ENCODE data around the gene STK35.

STK35 gene

DNA sequence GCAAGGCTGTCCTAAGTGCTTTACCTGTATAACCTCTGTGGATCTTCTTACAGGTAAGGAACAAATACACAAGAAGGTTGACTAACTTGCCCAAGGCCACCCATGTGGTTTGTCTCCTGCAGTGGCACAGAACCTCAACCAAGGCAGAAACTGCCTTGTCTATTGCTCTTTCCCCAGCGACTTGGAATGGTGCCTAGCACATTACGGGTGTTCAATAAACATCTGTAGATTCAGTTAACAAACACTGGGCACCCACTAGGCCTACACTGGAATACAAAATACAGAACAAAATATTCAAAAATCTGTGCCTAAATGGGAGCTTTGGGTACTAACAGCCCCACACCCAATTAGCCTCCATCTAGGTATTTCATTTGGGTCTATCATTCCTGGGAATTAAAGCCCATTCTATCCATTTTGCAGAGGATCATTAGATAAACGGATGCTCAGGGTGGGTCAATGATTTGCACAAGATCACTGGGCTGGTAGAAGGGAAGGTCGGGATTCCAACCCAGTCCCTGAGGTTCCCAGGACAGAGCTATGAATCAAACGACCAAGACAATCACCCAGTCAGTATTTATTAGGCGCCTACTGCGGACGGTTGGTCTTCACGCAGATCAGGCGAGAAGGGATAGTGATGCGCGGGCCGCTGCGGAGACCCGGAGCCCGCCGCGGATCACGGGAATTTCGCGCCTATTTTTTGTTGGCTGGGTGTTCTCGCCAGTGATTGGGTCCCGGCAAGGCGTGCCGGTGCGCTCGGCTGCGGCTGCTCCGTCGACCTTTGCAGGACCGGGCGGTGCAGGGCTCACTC is at the start of gene STK35:
STK35 (plus strand) TSS at position 771 of the 808 bp plus-strand sequence. CDS start 55 bp downstream, outside the sequence.
- DNase-seq: peak; percentile 73 to 74

DNA sequence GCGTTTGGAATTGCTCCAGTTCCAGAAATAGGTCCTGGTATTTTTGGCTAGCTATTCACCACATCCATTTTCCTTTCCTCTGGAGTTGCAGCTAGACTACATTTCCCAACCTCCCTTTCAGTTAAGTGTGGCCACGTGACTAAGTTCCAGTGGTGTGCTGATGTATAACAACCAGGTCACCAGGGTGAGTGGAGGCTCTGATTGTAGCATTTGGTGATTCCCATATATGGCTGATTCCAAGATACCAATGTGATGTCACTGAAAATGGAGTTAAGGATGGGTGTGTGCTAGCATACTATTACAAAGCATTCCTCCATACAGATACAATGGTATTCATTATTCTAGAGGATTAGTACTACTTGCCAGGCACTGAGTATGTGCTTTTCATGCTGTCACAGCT is 49.7 kb upstream of the STK35 start:
- DNase-seq: no peak

GRCh38 chr20:2052741-2053140 is 48.9 kb upstream of the STK35 start:
- no peak for DNase-seq

- DNase-seq: no peak
Measured at GRCh38 chr20:2053615-2054014, 48.0 kb upstream of the STK35 start.

DNA sequence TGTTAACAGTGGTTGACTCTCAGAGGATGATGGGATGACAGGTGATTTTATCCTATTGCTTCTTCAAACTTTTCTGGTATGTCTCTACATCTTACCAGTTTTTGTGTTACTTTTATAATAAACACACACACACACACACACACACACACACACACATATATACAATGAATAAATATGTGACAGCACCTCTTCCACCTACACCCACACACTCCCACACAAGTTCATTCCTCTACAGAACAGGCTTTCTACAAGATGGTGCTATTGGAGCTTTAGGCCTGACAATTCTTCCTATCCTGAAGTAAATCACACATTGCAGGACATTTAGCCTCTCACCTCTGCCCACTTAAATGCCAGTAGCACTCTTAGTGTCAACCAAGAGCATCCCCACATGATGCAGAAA is 46.7 kb upstream of the STK35 start:
- no peak for DNase-seq

GRCh38 chr20:2059411-2059810 is 42.2 kb upstream of the STK35 start:
- DNase-seq: no peak

DNA sequence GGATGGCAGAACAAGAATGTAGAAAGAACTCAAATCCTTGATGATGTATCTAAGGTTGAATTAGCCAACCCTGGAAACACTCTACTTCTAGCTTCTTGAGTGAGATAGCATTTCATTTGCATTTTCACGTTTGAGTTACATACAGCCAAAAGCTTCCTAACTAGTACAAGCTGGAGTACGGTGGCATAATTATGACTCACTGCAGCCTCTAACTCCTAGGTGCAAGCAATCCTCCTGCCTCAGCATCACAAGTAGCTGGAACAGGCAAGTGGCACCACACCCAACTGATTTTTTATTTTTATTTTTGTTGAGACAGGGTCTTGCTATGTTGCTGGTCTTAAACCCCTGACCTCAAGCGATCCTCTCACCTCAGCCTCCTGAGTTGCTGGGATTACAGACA is 36.5 kb upstream of the STK35 start:
- no peak for DNase-seq

GRCh38 chr20:2066461-2067122 is 35.0 kb upstream of the STK35 start:
- no peak for DNase-seq

DNA sequence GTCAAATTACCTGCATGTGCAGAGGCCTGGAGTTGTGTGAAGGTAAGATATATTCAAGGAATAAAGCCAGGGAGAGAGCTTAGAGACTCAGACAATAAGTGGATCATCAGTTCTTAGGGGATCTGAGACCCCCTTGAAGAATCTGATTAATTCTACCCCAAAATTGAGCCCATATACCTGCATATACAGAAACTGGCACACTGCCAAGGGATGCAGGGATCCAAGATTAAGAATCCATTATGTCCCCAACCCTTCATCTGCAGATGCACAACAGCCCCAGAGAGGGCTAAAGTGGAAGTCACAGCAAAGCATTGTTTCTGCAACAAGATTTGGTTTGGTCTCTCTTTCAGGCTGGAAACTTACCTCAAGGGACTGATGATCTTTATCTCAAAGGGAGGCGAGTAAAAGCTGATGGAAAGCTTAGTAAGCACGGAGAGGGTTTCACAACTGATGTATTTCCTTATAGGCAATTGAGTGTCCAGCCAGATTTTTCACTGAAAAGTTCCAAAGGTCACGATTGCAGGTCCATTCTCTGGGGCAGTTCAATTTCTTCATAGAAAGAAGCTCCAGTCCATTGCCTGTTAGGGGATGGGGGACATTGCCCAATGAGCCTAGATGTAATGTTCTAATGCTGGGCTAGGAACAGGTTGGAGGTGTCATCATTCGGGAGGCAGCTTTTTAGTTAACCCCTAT is 20.9 kb upstream of the STK35 start:
- no peak for DNase-seq

DNA sequence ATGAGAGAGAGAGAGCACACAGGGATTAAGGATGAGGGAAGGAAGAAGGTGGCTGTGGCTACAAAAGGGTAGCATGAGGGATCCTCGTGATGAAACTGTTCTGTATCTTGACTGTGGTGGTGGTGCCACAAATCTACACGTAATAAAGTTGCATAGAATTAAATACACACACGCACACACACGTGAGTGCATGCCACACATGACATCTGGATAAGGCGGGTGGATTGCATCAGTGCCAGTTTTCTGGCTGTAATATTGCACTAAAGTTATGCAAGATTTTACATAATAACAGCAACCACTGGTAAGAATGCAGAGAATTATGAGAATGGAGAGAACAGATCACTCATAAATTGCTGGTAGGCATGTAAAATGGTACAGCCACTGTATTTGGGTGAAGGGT is 16.9 kb upstream of the STK35 start:
- DNase-seq: no peak

DNA sequence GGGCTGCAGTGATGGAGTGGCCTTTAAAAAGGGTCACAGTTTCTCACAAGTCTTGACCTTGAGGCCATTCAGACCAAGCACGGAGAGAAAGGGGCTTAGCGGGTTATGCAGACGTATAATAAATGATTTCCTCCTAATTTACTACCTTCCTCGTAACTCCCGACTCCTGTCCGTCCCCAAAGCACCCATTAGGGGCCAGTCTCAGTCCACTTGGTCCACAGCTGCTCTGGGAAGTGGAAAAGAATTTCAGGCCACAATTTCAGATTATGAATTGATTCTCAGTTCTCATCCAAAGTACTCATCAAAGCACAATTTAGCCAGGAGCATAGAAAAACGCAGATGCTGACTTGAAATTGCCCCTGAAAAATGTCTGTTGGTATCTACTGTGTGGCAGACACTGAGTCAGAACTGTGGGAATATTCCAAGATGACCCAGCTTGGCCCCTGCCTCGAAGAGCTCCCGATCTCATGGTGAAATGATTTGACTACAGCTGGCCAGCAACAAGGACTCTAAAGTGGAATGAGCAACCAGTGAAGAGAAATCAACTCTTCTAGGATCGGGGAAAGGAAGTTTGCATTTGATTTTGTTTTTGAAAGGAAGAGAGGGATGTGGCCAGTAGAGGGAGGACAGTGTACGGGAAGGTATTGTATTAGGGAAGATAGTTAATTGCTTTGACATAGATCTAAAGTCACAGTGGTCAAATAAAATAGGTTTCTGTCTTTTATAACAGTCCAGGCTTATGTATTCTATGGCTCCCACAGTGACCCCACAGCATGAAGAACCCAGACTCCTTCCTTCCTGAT is 15.2 kb upstream of the STK35 start:
- DNase-seq: no peak

DNA sequence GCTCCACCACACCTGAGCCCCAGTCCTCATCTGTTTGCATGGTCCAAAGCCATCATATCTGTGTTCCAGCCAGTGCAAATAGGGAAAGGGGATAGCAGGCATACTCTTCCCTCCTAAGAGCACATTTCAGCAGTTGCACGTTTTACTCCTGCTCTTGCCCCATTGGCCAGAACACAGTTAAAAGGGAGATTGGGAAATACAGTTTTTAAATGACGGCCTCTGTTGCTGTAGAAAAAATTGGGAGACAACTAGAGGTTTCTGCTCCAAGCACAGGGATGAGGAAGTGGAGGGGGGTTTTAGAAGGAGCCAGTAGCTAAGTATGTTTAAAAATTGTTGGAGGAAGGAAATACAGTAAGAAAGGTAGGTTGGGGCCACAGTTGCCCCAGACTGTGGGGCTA is 14.6 kb upstream of the STK35 start:
- no peak for DNase-seq

DNA sequence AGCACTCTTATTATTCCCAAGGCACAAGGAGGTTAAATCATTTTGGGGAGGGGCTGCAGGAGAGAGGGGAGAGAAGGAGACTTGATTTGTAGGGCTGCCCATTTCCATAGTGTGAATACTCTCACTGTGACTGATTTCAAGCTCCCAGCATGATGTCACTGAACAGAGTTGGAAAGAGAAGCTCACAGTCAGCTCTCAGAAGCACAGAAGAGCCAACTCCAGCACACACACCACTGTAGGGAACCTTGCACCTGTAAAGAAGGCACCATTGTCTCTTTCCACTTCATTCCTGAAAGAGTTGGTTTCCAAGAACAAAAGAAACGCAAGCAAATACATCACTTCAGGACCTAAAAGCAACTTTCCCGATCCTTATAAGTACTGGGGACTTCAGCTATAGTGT is 12.7 kb upstream of the STK35 start:
- no peak for DNase-seq

- no peak for DNase-seq
Measured at GRCh38 chr20:2089447-2089846, 12.2 kb upstream of the STK35 start.

DNA sequence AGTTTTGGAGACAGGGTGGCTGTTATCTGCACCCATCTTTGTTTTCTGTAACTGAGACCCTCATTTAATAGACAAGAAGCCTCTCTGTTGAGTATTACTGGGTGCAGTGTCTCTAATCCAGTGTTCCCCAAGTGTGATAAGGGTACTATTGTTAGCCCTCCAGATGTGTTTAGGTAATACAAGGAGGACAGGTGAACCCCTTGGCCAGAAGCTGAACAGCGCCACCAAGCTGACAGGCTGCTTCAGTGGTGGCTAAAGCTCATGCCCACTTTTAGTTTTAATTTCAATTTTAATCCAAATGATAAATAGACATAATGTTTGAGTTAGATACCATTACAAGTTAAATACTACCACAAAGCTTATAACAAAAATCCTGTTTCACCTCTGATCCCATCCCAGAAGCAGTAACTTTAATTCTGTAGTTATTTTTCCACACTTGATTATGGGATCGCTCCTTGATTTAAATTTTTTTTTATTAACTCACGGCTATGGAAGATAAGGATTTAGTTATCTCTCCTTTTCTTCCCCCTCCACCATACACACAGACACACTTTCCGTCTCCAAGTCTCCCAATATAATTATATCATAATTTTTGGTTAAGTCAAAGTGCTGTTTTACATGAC is 8.4 kb upstream of the STK35 start:
- DNase-seq: peak in 1 of 2 experiments; percentile 21

- DNase-seq: no peak
Measured at GRCh38 chr20:2093883-2094282, 7.7 kb upstream of the STK35 start.

- DNase-seq: peak; percentile 87 to 90
Measured at GRCh38 chr20:2101865-2102584, 398 bp downstream of the STK35 start.

DNA sequence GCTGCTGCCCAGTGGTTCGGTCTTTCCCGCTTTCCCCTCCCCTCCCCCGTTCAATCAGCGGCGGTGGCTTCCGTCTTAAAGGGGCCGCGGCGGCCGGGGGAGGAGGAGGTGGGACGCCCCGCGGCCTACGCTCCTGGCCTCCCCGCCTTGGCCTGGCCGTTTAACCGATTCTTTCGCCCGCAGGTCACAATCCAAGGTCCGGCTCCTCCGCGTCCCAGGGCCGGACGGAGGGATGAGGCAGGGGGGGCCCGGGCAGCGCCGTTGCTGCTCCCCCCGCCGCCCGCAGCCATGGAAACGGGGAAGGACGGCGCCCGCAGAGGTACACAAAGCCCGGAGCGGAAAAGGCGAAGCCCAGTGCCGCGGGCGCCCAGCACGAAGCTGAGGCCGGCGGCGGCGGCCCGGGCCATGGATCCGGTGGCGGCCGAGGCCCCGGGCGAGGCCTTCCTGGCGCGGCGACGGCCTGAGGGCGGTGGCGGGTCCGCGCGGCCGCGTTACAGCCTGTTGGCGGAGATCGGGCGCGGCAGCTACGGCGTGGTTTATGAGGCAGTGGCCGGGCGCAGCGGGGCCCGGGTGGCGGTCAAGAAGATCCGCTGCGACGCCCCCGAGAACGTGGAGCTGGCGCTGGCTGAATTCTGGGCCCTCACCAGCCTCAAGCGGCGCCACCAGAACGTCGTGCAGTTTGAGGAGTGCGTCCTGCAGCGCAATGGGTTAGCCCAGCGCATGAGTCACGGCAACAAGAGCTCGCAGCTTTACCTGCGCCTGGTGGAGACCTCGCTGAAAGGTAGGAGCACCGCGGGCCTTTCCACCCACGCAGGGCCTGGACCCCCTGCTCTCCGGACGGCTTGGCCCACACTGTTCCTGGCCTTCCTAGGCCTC is 1.2 kb downstream of the STK35 start:
- DNase-seq: peak; percentile 86 to 89

DNA sequence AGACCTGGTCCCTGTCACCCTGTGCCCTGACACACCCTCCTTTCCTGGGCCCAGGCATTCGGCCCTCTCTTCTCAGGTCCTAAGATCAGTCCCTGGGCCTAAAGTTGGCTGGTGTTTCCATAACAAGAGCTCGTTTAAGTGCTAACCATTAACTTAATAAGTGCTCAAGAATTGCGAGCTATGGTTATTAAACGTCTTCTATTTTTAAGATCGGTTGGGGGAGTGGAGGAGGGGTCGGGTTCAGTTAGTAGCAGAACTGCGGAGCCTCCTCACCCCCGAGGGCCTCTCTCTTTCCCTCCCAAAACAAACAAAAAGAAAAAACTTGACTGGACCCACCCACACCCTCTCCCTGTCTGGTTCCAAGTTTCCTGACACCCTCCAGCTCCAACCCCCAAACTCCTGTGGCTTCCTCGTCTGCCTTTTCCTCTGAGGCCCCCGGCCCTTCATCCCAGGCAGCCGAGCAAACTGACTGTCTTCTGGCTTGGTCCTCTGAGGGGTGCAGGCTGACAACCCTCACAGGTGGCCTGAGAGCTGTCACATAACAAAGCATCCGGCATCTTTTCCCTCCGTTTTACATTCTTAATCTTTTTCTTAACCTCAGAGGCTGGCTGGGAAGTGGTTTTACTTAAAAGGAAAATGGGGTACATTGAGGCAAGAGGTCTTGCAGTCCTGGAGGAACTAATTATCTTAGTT is 2.0 kb downstream of the STK35 start:
- no peak for DNase-seq

GRCh38 chr20:2104236-2104635 is 2.6 kb downstream of the STK35 start:
- DNase-seq: no peak

Measured in NCI-H2081 (cell line).